Tibial artery (tissue), 4 donors: Measurements from ENCODE around the gene RCOR1.
A peak's percentile ranks its signal among the peaks of the same experiment; 100 is the strongest.

Source experiments
- DNase-seq, 2 donors: peaks; one replicate each; pipeline ENCODE4 v3.0.0-alpha.2; 2019
- H3K27ac ChIP-seq, 2 donors: fragments of 200-600 bp; sonication (generic) in 1 of 2; 1 replicate in 1 of 2; 2 replicates in 1 of 2; pipeline ENCODE4 v1.5.1; 2018 to 2019; ENCODE audit warnings: mild to moderate bottlenecking in 1 of 2
- H3K27me3 ChIP-seq, 2 donors: fragments of 200-600 bp; sonication (generic) in 1 of 2; one replicate each; pipeline versions ENCODE4 v1.5.1 to v1.6.0; 2016 to 2019
- H3K36me3 ChIP-seq, 3 donors: fragments of 200-600 bp; sonication (generic) in 2 of 3; one replicate each; pipeline ENCODE4 v1.5.1; 2016 to 2019; ENCODE audit warnings: mild to moderate bottlenecking in 2 of 3
- H3K4me1 ChIP-seq, 4 donors: fragments of 200-600 bp; sonication (generic) in 2 of 4; 1 replicate in 3 of 4; 2 replicates in 1 of 4; pipeline ENCODE4 v1.5.1; 2016 to 2019
- H3K4me3 ChIP-seq, 2 donors: fragments of 200-600 bp; sonication (generic) in 1 of 2; 1 replicate in 1 of 2; 2 replicates in 1 of 2; pipeline ENCODE4 v1.5.1; 2018 to 2019; ENCODE audit warnings: mild to moderate bottlenecking in 2 of 2
- H3K9me3 ChIP-seq, 3 donors: fragments of 200-600 bp; sonication (generic) in 1 of 3; one replicate each; pipeline ENCODE4 v1.5.1; 2016 to 2019
- intact Hi-C: fragments of 100-400 bp; cut with DNase I; formaldehyde crosslinking; loops from one replicate; pipeline ENCODE4 v1.15.0; 2023; ENCODE audit warnings: low total_unique reads
- TF ChIP-seq, protein P1 (sequence below), 2 experiments: fragments of 200-600 bp in 1 of 2; fragments of 450-650 bp in 1 of 2; IDR thresholded peaks; one replicate each; pipeline ENCODE4 v1.5.1; 2017 to 2019; ENCODE audit warnings: antibody characterized with exemption in 2 of 2, mild to moderate bottlenecking in 1 of 2, moderate library complexity in 1 of 2

Gene RCOR1

GRCh38 chr14:102591944-102592762 is at the start of gene RCOR1:
Gene RCOR1, plus strand, starts transcription at chr14:102592649. Its CDS starts 238 bp downstream, at chr14:102592887.
- no peaks in the 10 kb centered on the region for H3K27me3 ChIP-seq
- intact Hi-C loops: loop anchor here (5.0 to 10.0 kb wide), 2 partner anchors 70 to 743 kb away; partner anchors contain the start of gene EIF5
- H3K27ac ChIP-seq: peak within 1 kb of the TSS; percentile 93
- no peaks in the 10 kb centered on the region for H3K9me3 ChIP-seq
- H3K4me1 ChIP-seq: peaks cover 0 to 35% (median 21%) of the 10 kb centered on the region in 4 donors
- H3K4me3 ChIP-seq: peak within 1 kb of the TSS; percentile 83 to 88
- peak; percentile 96 to 99 for DNase-seq
- TF ChIP-seq, protein P1, sequence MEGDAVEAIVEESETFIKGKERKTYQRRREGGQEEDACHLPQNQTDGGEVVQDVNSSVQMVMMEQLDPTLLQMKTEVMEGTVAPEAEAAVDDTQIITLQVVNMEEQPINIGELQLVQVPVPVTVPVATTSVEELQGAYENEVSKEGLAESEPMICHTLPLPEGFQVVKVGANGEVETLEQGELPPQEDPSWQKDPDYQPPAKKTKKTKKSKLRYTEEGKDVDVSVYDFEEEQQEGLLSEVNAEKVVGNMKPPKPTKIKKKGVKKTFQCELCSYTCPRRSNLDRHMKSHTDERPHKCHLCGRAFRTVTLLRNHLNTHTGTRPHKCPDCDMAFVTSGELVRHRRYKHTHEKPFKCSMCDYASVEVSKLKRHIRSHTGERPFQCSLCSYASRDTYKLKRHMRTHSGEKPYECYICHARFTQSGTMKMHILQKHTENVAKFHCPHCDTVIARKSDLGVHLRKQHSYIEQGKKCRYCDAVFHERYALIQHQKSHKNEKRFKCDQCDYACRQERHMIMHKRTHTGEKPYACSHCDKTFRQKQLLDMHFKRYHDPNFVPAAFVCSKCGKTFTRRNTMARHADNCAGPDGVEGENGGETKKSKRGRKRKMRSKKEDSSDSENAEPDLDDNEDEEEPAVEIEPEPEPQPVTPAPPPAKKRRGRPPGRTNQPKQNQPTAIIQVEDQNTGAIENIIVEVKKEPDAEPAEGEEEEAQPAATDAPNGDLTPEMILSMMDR (IDR thresholded peaks at IDR 0.05): peak in 1 of 2 experiments; percentile 13
- H3K36me3 ChIP-seq: no peaks in the 10 kb centered on the region

GRCh38 chr14:102544046-102544746 is 48.3 kb upstream of the RCOR1 start:
- no peaks in the 10 kb centered on the region for H3K36me3 ChIP-seq
- H3K4me1 ChIP-seq: peaks cover 0 to 24% (median 0%) of the 10 kb centered on the region in 4 donors
- peak overlapping the region in 1 of 2 donors; percentile 15 for H3K4me3 ChIP-seq
- no peak overlapping the region for H3K27ac ChIP-seq
- TF ChIP-seq, protein P1 (IDR thresholded peaks at IDR 0.05): no peak
- DNase-seq: no peak
- no peaks in the 10 kb centered on the region for H3K9me3 ChIP-seq
- intact Hi-C loops: no loop called here
- peaks cover 0 to 72% of the 10 kb centered on the region in 2 donors for H3K27me3 ChIP-seq

DNA sequence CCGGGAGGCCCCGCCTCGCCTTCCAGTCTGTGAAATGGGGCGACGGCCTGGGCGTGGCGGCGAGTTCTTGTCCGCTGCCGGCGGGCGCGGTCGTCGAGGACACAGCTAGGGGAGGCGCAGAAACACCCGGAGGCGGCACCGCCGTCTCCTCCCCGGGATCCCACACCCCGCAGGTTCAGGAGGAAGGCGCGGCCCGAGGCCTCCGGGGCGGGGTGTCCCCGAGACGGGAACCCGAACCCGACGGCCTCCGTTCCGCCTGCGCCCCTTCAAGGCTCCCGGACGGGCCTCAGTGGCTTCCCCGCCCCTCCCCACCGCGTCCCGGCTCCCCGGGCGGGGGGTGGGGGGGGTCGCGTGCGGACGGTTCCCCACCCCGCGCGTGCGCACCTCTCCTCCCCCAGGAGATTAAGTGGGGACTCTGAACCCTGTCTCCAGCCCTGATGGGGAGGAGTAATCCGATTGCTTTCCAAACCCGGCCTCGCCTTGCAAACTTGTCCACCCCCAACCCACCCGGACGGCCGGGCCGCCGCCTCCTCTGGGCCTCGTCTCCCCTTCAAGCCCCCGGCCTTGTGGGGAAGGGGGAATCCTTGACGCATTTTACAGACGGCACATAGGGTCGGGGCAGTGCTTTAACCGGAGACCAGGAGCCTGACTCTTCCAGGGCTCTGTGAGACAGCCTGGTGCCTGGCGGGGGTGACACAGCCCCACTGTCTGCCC is 47.5 kb upstream of the RCOR1 start:
- H3K4me1 ChIP-seq: peaks cover 0 to 23% (median 0%) of the 10 kb centered on the region in 4 donors
- peak overlapping the region in 1 of 2 donors; percentile 15 for H3K4me3 ChIP-seq
- H3K36me3 ChIP-seq: no peaks in the 10 kb centered on the region
- no peak for DNase-seq
- no peak overlapping the region for H3K27ac ChIP-seq
- intact Hi-C loops: no loop called here
- peaks cover 0 to 65% of the 10 kb centered on the region in 2 donors for H3K27me3 ChIP-seq
- TF ChIP-seq, protein P1 (IDR thresholded peaks at IDR 0.05): no peak
- no peaks in the 10 kb centered on the region for H3K9me3 ChIP-seq

DNA sequence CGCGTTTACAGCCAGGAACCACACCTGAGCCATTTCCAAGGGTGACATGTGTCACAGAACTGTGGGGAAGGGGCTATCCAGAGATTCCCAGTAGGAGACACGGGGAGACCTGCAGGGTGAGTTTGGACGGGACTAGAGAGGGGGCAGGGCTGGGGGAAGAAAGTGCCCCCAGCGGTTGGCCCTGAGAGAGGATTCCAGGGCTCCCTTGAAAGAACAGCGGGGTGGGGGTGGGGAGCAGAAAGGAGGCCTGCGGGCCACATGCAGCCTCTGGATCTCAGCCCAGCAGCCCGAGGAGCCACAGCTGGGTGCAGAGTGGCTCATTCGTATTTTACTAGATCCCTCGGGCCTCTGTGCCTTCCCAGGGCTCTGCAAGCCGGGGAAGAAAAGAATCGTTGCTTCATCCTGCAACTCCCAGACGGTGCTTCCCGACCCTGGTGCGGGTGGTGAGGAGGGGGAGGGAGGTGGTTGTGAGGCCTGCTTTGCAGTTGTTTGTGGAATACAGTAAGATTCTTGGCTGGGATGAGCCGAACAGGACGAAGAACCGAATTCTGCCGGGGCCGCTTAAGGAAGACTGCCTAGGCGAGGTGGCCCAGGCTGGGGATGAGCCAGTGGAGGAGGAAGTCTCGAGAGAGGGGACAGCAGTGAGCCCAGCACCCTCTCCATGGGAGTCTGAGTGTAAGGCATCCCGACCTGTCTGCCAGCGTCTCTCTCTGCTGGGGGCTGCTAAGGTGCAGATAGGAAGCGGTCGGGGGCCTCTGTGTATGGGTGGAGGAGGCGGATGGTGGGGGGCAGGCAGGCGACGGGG is 46.8 kb upstream of the RCOR1 start:
- peaks cover 0 to 59% of the 10 kb centered on the region in 2 donors for H3K27me3 ChIP-seq
- intact Hi-C loops: no loop called here
- H3K36me3 ChIP-seq: no peaks in the 10 kb centered on the region
- TF ChIP-seq, protein P1 (IDR thresholded peaks at IDR 0.05): no peak
- H3K9me3 ChIP-seq: no peaks in the 10 kb centered on the region
- no peak overlapping the region for H3K4me3 ChIP-seq
- H3K27ac ChIP-seq: no peak overlapping the region
- DNase-seq: no peak
- peaks cover 0 to 18% (median 0%) of the 10 kb centered on the region in 4 donors for H3K4me1 ChIP-seq
